ENCODE data around the gene RPTOR. TPM values are rescaled to one million over a fixed set of nuclear protein-coding genes. Genes with fewer than 3 reads are reported as not detected.

The RPTOR gene
- total and polyA plus RNA-seq, 10 of the 15 experiments (the other 5 are each of a cell fraction or from before 2014, with no cell fraction given): 0.18 to 32.1 (median 7.8) TPM

GRCh38 chr17:80770881-80771611 lies 226.4 kb downstream of the RPTOR start:
- Histone ChIP-seq H3K27me3 (replicated peaks in 1 of 2; ENCODE audit: control insufficient read depth in 2 of 2, insufficient read depth in 2 of 2, low read length in 1 of 2) (no peaks in the 10 kb centered on the region), H4K20me1 (ENCODE audit: control insufficient read depth, insufficient read depth) (no peaks in the 10 kb centered on the region), H3K27ac (ENCODE audit: control insufficient read depth, insufficient read depth) (no peak overlapping the region), H3K4me3 (no peak overlapping the region), H2AFZ (ENCODE audit: control insufficient read depth, low read depth, low read length) (no peak overlapping the region), H3K9ac (ENCODE audit: control insufficient read depth, insufficient read depth, low read length) (no peak overlapping the region), H3K4me2 (ENCODE audit: control insufficient read depth, insufficient read depth) (no peak overlapping the region), H3K36me3 (ENCODE audit: control insufficient read depth in 2 of 2, insufficient read depth in 2 of 2, low read length in 1 of 2) (peaks cover 4% of the 10 kb centered on the region in 2 experiments; a peak in 3 of 4 replicates), H3K4me1 (ENCODE audit: control insufficient read depth, insufficient read depth, low read length) (peaks cover 26% of the 10 kb centered on the region), H3K9me3 (replicated peaks; ENCODE audit: control insufficient read depth, insufficient read depth, low read length) (no peaks in the 10 kb centered on the region), H3K79me2 (ENCODE audit: control insufficient read depth, insufficient read depth, low read length) (no peaks in the 10 kb centered on the region)
- TF ChIP-seq MEF2B (IDR thresholded peaks at IDR 0.05; ENCODE audit: partially characterized antibody, poor library complexity, severe bottlenecking) (no peak), POLR2A (IDR thresholded peaks at IDR 0.05; ENCODE audit: low read depth, low read length) (no peak), POLR2AphosphoS5 (IDR thresholded peaks at IDR 0.05; ENCODE audit: low read length) (no peak), SMAD5 (IDR thresholded peaks at IDR 0.05; ENCODE audit: low read depth) (no peak), IKZF1 (conservative IDR thresholded peaks at IDR 0.05) (no peak), SREBF2 (IDR thresholded peaks at IDR 0.05; ENCODE audit: low read length) (no peak), WRNIP1 (IDR thresholded peaks at IDR 0.05; ENCODE audit: borderline replicate concordance, low read depth, low read length) (no peak), SUPT20H (IDR thresholded peaks at IDR 0.05; ENCODE audit: borderline replicate concordance, control insufficient read depth, low read depth, low read length) (no peak), HCFC1 (IDR thresholded peaks at IDR 0.05; ENCODE audit: low read length) (no peak), ZBTB33 (IDR thresholded peaks at IDR 0.05) (no peak), ZBTB4 (CRISPR knock-in tag; IDR thresholded peaks at IDR 0.05) (no peak), CEBPB (IDR thresholded peaks at IDR 0.05; ENCODE audit: borderline replicate concordance in 1 of 2, low read depth in 2 of 2, low read length in 2 of 2) (no peak), ZBTB11 (CRISPR knock-in tag; IDR thresholded peaks at IDR 0.05) (no peak), CBX5 (IDR thresholded peaks at IDR 0.05; ENCODE audit: low read depth) (no peak)
- ATAC-seq (no peak), DNase-seq (ENCODE audit: low read depth, low spot score) (no peak), FAIRE-seq (no peak)
- in situ Hi-C loops (cut with MboI) (no loop called here), intact Hi-C loops (cut with micrococcal nuclease; ENCODE audit: unreplicated experiment) (no loop called here)
- BruUV-seq (replicated peaks): no TSS peak
- ChIA-PET RAD21 (ENCODE audit: unreplicated experiment) (no interaction called here), POLR2A (no interaction called here), CTCF (no interaction called here), SMC1A (ENCODE audit: uncharacterized antibody, unreplicated experiment) (no interaction called here)
- WGBS (ENCODE audit: insufficient coverage, insufficient replicate concordance, low lambda C conversion rate, missing lambda C conversion rate): 93% methylated on average over 20 of the region's 21 CpGs
